Muscle layer of duodenum (tissue), 2 donors: Measurements from ENCODE around the gene SLC25A15.
"Not testable (repeated sequence)": the region's sequence is repeated elsewhere in the genome, so short reads cannot be mapped to it uniquely, and the experiment has no call there.

ENCODE experiments used
- H3K27ac ChIP-seq: one replicate; pipeline ENCODE4 v1.7.0; 2013; ENCODE audit warnings: mild to moderate bottlenecking, low read length
- H3K27me3 ChIP-seq: one replicate; pipeline ENCODE4 v1.7.0; 2013; ENCODE audit warnings: low read depth, mild to moderate bottlenecking, control low read depth, low read length
- H3K36me3 ChIP-seq, 2 donors: one replicate each; pipeline ENCODE4 v1.7.0; 2013; ENCODE audit warnings: low read length in 2 of 2, control low read depth in 1 of 2, mild to moderate bottlenecking in 1 of 2; ENCODE audit not compliant: insufficient read depth in 2 of 2, control insufficient read depth in 1 of 2
- H3K4me1 ChIP-seq, 2 donors: one replicate each; pipeline ENCODE4 v1.7.0; 2013; ENCODE audit warnings: low read length in 2 of 2, mild to moderate bottlenecking in 2 of 2, control low read depth in 1 of 2, moderate library complexity in 1 of 2; ENCODE audit not compliant: insufficient read depth in 2 of 2, control insufficient read depth in 1 of 2
- H3K4me3 ChIP-seq, 2 donors: one replicate each; pipeline ENCODE4 v1.7.0; 2013; ENCODE audit warnings: low read length in 2 of 2, low read depth in 1 of 2, mild to moderate bottlenecking in 1 of 2
- H3K9me3 ChIP-seq, 2 donors: one replicate each; pipeline ENCODE4 v1.7.0; 2013; ENCODE audit warnings: low read length in 2 of 2, control low read depth in 1 of 2, mild to moderate bottlenecking in 1 of 2; ENCODE audit not compliant: control insufficient read depth in 1 of 2
- donor health status: healthy.

Gene SLC25A15

GRCh38 chr13:40819797-40820315, 30.4 kb downstream of the SLC25A15 start:
- Histone ChIP-seq H3K9me3 (no peaks in the 10 kb centered on the region), H3K27ac (no peak overlapping the region), H3K4me3 (no peak overlapping the region), H3K36me3 (peaks cover 0 to 9% of the 10 kb centered on the region in 2 donors), H3K27me3 (no peaks in the 10 kb centered on the region), H3K4me1 (no peaks in the 10 kb centered on the region)

GRCh38 chr13:40839725-40840124, 50.3 kb downstream of the SLC25A15 start:
- H3K27me3 ChIP-seq, H3K27ac ChIP-seq, H3K4me3 ChIP-seq, H3K36me3 ChIP-seq, H3K4me1 ChIP-seq, H3K9me3 ChIP-seq: not testable (repeated sequence)

GRCh38 chr13:40840955-40841354, 51.5 kb downstream of the SLC25A15 start:
- not testable (repeated sequence) for H3K27me3 ChIP-seq, H3K9me3 ChIP-seq, H3K36me3 ChIP-seq, H3K4me3 ChIP-seq, H3K27ac ChIP-seq, H3K4me1 ChIP-seq
